Activated T-cell treated with anti-CD3 and anti-CD28 coated beads for 4 hours (primary cell): ENCODE measurements around the gene ABCC5.

ENCODE experiments used
- DNase-seq: peaks from one replicate; pipeline ENCODE4 v3.0.0-alpha.2; 2020

Gene ABCC5

GRCh38 chr3:183968666-183969245 lies 48.9 kb downstream of the ABCC5 start:
- no peak for DNase-seq

GRCh38 chr3:183967693-183968092 lies 50.0 kb downstream of the ABCC5 start:
- no peak for DNase-seq

GRCh38 chr3:183966361-183966791 lies 51.3 kb downstream of the ABCC5 start:
- no peak for DNase-seq

- no peak for DNase-seq
Observed at GRCh38 chr3:183962807-183963206, 54.9 kb downstream of the ABCC5 start.

- no peak for DNase-seq
Observed at GRCh38 chr3:183959214-183959613, 58.5 kb downstream of the ABCC5 start.

- DNase-seq = no peak
Observed at GRCh38 chr3:183958775-183959174, 58.9 kb downstream of the ABCC5 start.

- no peak for DNase-seq
Observed at GRCh38 chr3:183958226-183958625, 59.5 kb downstream of the ABCC5 start.

GRCh38 chr3:183954875-183955274 lies 62.8 kb downstream of the ABCC5 start:
- DNase-seq = no peak

GRCh38 chr3:183953471-183954070 lies 64.1 kb downstream of the ABCC5 start:
- DNase-seq = no peak

- no peak for DNase-seq
Observed at GRCh38 chr3:183951459-183951858, 66.2 kb downstream of the ABCC5 start.

- DNase-seq = no peak
Observed at GRCh38 chr3:183949690-183950089, 68.0 kb downstream of the ABCC5 start.

- no peak for DNase-seq
Observed at GRCh38 chr3:183946037-183946436, 71.6 kb downstream of the ABCC5 start.

GRCh38 chr3:183944775-183945174 lies 72.9 kb downstream of the ABCC5 start:
- DNase-seq = no peak

- no peak for DNase-seq
Observed at GRCh38 chr3:183943739-183944138, 73.9 kb downstream of the ABCC5 start.

- DNase-seq = no peak
Observed at GRCh38 chr3:183941216-183941615, 76.5 kb downstream of the ABCC5 start.

- no peak for DNase-seq
Observed at GRCh38 chr3:183937601-183938286, 79.9 kb downstream of the ABCC5 start.

GRCh38 chr3:183933160-183933559 lies 84.5 kb downstream of the ABCC5 start:
- DNase-seq = no peak

GRCh38 chr3:183931881-183932280 lies 85.8 kb downstream of the ABCC5 start:
- no peak for DNase-seq

GRCh38 chr3:183930086-183930485 lies 87.6 kb downstream of the ABCC5 start:
- no peak for DNase-seq

GRCh38 chr3:183927059-183927458 lies 90.6 kb downstream of the ABCC5 start:
- DNase-seq = no peak

GRCh38 chr3:183924956-183925355 lies 92.7 kb downstream of the ABCC5 start:
- DNase-seq = no peak

- no peak for DNase-seq
Observed at GRCh38 chr3:183924543-183924942, 93.1 kb downstream of the ABCC5 start.

- no peak for DNase-seq
Observed at GRCh38 chr3:183922421-183922820, 95.3 kb downstream of the ABCC5 start.

- no peak for DNase-seq
Observed at GRCh38 chr3:183921096-183921495, 96.6 kb downstream of the ABCC5 start.

- no peak for DNase-seq
Observed at GRCh38 chr3:183920416-183920815, 97.3 kb downstream of the ABCC5 start.
